SU-DHL-6 (cell line): Measurements from ENCODE around the gene HHIP.

Source experiments
- H2AFZ ChIP-seq: fragments of 200-600 bp; sonication (generic); 2 replicates; pipeline ENCODE4 v1.6.1; 2014; ENCODE audit warnings: low read depth, mild to moderate bottlenecking, moderate library complexity, mixed read lengths, antibody characterized with exemption, low read length; ENCODE audit not compliant: severe bottlenecking
- H3F3A ChIP-seq: fragments of 200-600 bp; shearing (Covaris generic); 2 replicates; pipeline ENCODE4 v1.6.0; 2016; ENCODE audit warnings: antibody characterized with exemption, mild to moderate bottlenecking; ENCODE audit not compliant: insufficient read depth
- H3K27ac ChIP-seq: fragments of 200-600 bp; sonication (generic); 2 replicates; pipeline ENCODE4 v1.5.1; 2016; ENCODE audit warnings: low read depth, mild to moderate bottlenecking, low read length, moderate library complexity, mixed read lengths
- H3K27me3 ChIP-seq: fragments of 200-600 bp; sonication (generic), shearing (Covaris generic); 2 replicates; pipeline ENCODE4 v1.6.0; 2014; ENCODE audit warnings: mild to moderate bottlenecking, low read length
- H3K36me3 ChIP-seq: fragments of 200-600 bp; sonication (generic); 2 replicates; pipeline ENCODE4 v1.6.1; 2014; ENCODE audit warnings: mild to moderate bottlenecking, low read length, mixed read lengths
- H3K4me2 ChIP-seq: fragments of 300-600, 200-600 bp; shearing (Covaris generic), sonication (generic); 2 replicates; pipeline ENCODE4 v1.6.0; 2014; ENCODE audit warnings: low read length, low read depth, mild to moderate bottlenecking; ENCODE audit not compliant: poor library complexity, severe bottlenecking
- H3K4me3 ChIP-seq: fragments of 200-600 bp; sonication (generic); 2 replicates; pipeline ENCODE4 v1.5.1; 2014; ENCODE audit warnings: antibody characterized with exemption, low read length, mild to moderate bottlenecking, mixed read lengths; ENCODE audit not compliant: insufficient read depth, poor library complexity, severe bottlenecking
- H3K79me2 ChIP-seq: fragments of 200-600 bp; sonication (generic); 2 replicates; pipeline ENCODE4 v1.6.1; 2014; ENCODE audit warnings: mild to moderate bottlenecking, low read length, moderate library complexity; ENCODE audit not compliant: insufficient read depth
- H3K9ac ChIP-seq: fragments of 200-600 bp; sonication (generic); 2 replicates; pipeline ENCODE4 v1.7.0; 2014; ENCODE audit warnings: mild to moderate bottlenecking, low read length
- H3K9me2 ChIP-seq: fragments of 200-600 bp; sonication (generic); replicated peaks from 2 replicates; pipeline ENCODE4 v1.6.1; 2014; ENCODE audit warnings: low read length; ENCODE audit not compliant: insufficient read depth
- H3K9me3 ChIP-seq: fragments of 200-600 bp; sonication (generic); 2 replicates; pipeline ENCODE4 v1.6.1; 2014; ENCODE audit warnings: low read length, mixed read lengths; ENCODE audit not compliant: insufficient read depth
- H4K20me1 ChIP-seq: fragments of 200-600 bp; sonication (generic); 2 replicates; pipeline ENCODE4 v1.6.1; 2014; ENCODE audit warnings: low read depth, mild to moderate bottlenecking, antibody characterized with exemption, low read length, moderate library complexity, mixed read lengths
- CTCF ChIP-seq: fragments of 200-600 bp; sonication (generic); IDR thresholded peaks from one replicate; pipeline ENCODE4 v1.5.1; 2017; ENCODE audit warnings: antibody characterized with exemption, mild to moderate bottlenecking, low read length, moderate library complexity; ENCODE audit not compliant: insufficient read depth, poor library complexity, severe bottlenecking
- EZH2phosphoT487 ChIP-seq: fragments of 200-600 bp; sonication (generic), shearing (Covaris generic); conservative IDR thresholded peaks from 2 replicates; pipeline ENCODE4 v1.6.1; 2018; ENCODE audit warnings: mild to moderate bottlenecking, antibody characterized with exemption, low read length, moderate library complexity, mixed read lengths

The HHIP gene

DNA sequence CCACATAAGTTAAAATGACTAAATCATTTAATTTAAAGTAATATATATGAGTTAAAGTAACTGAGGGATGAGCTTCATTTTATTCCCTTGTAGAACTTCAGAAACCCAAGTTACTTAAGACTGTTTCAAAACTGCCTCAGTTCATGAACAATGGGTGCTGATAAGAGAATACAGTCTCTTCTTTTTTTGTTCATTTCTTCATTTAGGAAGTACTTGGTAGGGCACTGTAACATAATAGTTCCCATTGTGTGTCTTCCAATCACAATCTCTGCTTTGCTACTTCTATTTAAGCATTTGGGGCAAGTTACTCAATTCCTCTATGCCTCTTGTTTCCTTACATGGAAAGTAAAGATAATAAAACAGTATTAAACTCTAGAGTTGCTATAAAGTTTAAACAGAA is 50.4 kb downstream of the HHIP start:
- no peaks in the 10 kb centered on the region for H4K20me1 ChIP-seq
- no peak for TF ChIP-seq EZH2phosphoT487
- no peak for TF ChIP-seq CTCF
- no peaks in the 10 kb centered on the region for H3K9me2 ChIP-seq
- no peak overlapping the region for H3K9ac ChIP-seq
- H3F3A ChIP-seq: no peaks in the 10 kb centered on the region
- no peaks in the 10 kb centered on the region for H3K9me3 ChIP-seq
- no peak overlapping the region for H2AFZ ChIP-seq
- no peaks in the 10 kb centered on the region for H3K36me3 ChIP-seq
- no peaks in the 10 kb centered on the region for H3K27me3 ChIP-seq
- H3K27ac ChIP-seq: no peak overlapping the region
- H3K4me2 ChIP-seq: no peak overlapping the region
- no peak overlapping the region for H3K4me3 ChIP-seq
- H3K79me2 ChIP-seq: no peaks in the 10 kb centered on the region

DNA sequence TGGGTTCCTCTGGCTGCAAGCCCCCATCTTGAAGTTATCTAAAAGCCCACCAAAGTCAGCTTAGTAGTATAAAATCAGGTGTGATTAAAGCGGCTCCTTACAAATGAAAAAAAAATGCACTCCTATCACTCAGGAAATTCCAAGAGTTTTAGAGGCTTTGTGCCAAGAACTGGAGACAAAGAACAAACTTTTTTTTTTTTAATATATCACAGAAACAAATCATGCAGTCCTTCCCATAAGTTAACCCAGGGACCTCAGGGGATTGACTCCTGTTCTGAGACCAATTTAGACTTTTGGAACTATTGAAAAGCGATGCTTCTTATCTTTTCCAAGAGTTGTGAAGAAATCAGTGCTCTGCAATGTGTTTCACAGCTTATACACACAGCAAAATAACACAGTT is 53.6 kb downstream of the HHIP start:
- Histone ChIP-seq H3K4me3 (no peak overlapping the region), H3F3A (no peaks in the 10 kb centered on the region), H3K79me2 (no peaks in the 10 kb centered on the region), H3K9ac (no peak overlapping the region), H3K27ac (no peak overlapping the region), H3K36me3 (no peaks in the 10 kb centered on the region), H2AFZ (no peak overlapping the region), H3K4me2 (no peak overlapping the region), H4K20me1 (no peaks in the 10 kb centered on the region), H3K27me3 (no peaks in the 10 kb centered on the region), H3K9me3 (no peaks in the 10 kb centered on the region), H3K9me2 (no peaks in the 10 kb centered on the region)
- TF ChIP-seq CTCF (no peak), EZH2phosphoT487 (no peak)

DNA sequence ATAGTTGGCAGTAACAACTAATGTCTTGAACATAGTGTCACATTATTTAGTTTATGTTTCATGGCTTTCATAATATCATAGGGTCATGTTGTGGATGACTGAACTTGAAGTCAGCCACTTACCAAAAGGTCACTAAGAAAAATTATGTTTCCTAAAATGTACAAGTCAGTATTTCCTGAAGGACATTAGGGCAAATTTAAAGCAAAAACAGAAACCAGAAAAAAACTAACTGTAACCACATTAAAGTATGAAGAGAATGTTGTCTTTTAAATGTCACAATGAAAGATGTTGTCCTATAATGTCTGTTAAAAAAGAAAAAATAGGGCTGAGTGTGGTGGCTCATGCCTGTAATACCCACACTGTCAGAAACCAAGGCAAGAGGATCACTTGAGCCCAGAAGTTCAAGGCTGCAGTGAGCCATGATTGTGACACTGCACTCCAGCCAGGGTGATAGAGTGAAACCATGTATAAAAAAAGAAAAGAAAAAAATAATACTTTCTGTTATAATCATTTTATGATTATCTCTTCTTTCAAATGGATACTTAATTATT is 55.8 kb downstream of the HHIP start:
- Histone ChIP-seq H3K27ac (no peak overlapping the region), H4K20me1 (no peaks in the 10 kb centered on the region), H3K4me2 (no peak overlapping the region), H3K9me3 (no peaks in the 10 kb centered on the region), H2AFZ (no peak overlapping the region), H3F3A (no peaks in the 10 kb centered on the region), H3K36me3 (no peaks in the 10 kb centered on the region), H3K9ac (no peak overlapping the region), H3K79me2 (no peaks in the 10 kb centered on the region), H3K9me2 (no peaks in the 10 kb centered on the region), H3K27me3 (no peaks in the 10 kb centered on the region), H3K4me3 (no peak overlapping the region)
- TF ChIP-seq CTCF (no peak), EZH2phosphoT487 (no peak)
